Measurements from ENCODE around the gene POMT1.

POMT1 gene

DNA sequence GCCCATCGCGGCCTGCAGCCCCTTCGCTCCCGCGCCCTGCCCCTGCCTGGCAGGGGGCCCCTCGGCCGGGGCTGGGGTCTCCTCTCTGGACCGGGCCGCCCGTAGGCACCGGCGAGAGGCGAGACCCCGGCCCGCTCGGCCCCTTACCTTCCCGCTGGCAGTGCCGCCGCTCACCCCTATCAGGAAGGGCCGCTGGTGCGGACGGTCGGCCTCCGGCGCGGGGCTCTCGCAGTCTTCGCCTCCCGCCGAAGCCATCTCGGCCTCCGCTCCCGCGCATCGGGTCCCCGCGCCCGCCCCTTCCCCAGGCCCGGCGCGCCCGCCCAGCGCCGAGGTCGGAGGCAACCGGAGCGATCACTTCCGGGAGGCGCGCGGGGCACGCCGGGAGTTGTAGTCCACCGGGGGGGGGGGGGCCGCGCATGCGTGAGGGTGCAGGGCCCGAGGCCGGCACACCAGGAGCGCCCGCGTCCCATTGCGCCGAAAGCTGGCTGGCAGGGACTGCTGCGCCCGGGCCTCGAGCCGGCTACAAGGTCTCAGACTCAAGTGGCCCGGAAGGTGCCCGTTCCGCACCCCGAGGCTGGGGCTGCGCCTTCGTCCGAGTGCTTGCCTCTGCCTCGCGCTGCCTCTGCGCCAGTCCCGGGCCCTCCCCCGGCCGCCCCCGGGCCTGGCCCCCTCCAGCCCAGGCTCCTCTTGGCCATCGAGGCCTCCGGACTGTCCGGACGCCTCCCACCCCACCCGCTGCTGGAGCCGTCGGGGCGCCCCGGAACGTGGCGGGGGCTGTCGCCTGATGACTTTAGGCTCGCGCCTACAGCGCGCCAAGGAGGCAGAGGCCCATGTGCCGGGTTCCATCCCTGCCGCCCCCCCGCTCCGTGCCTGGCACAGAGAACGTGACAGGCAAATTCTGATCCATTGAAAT lies 28.5 kb downstream of the POMT1 start, which contains the start of gene UCK1 (continued):
- TF ChIP-seq, protein P1, sequence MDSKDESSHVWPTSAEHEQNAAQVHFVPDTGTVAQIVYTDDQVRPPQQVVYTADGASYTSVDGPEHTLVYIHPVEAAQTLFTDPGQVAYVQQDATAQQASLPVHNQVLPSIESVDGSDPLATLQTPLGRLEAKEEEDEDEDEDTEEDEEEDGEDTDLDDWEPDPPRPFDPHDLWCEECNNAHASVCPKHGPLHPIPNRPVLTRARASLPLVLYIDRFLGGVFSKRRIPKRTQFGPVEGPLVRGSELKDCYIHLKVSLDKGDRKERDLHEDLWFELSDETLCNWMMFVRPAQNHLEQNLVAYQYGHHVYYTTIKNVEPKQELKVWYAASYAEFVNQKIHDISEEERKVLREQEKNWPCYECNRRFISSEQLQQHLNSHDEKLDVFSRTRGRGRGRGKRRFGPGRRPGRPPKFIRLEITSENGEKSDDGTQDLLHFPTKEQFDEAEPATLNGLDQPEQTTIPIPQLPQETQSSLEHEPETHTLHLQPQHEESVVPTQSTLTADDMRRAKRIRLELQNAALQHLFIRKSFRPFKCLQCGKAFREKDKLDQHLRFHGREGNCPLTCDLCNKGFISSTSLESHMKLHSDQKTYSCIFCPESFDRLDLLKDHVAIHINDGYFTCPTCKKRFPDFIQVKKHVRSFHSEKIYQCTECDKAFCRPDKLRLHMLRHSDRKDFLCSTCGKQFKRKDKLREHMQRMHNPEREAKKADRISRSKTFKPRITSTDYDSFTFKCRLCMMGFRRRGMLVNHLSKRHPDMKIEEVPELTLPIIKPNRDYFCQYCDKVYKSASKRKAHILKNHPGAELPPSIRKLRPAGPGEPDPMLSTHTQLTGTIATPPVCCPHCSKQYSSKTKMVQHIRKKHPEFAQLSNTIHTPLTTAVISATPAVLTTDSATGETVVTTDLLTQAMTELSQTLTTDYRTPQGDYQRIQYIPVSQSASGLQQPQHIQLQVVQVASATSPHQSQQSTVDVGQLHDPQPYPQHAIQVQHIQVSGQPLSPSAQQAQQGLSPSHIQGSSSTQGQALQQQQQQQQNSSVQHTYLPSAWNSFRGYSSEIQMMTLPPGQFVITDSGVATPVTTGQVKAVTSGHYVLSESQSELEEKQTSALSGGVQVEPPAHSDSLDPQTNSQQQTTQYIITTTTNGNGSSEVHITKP (tag by site-specific recombination; IDR thresholded peaks at IDR 0.05), result no peak
- TF ChIP-seq ZNF747 (tag by site-specific recombination; IDR thresholded peaks at IDR 0.05) (no peak), YY1 (tag by site-specific recombination; IDR thresholded peaks at IDR 0.05) (no peak), ZNF626 (tag by site-specific recombination; IDR thresholded peaks at IDR 0.05) (no peak), ZNF501 (tag by site-specific recombination; IDR thresholded peaks at IDR 0.05) (no peak), ZFHX2 (tag by site-specific recombination; conservative IDR thresholded peaks at IDR 0.05) (peak; percentile 22; the same call in 1 of the 2 replicates), KLF16 (tag by site-specific recombination; IDR thresholded peaks at IDR 0.05) (no peak), ZNF132 (tag by site-specific recombination; IDR thresholded peaks at IDR 0.05; ENCODE audit: borderline replicate concordance) (no peak), ZFP41 (tag by site-specific recombination; IDR thresholded peaks at IDR 0.05; ENCODE audit: borderline replicate concordance) (no peak), ZNF266 (tag by site-specific recombination; IDR thresholded peaks at IDR 0.05; ENCODE audit: low read depth) (no peak), KLF7 (tag by site-specific recombination; IDR thresholded peaks at IDR 0.05; ENCODE audit: borderline replicate concordance) (no peak), GLIS2 (tag by site-specific recombination; IDR thresholded peaks at IDR 0.05) (peak; percentile 73; the same call in 1 of the 2 replicates), ZNF560 (tag by site-specific recombination; IDR thresholded peaks at IDR 0.05; ENCODE audit: borderline replicate concordance) (no peak), ZNF555 (tag by site-specific recombination; conservative IDR thresholded peaks at IDR 0.05) (no peak), ZNF660 (tag by site-specific recombination; IDR thresholded peaks at IDR 0.05) (0 out of 2 replicates have a peak, but pooled peaks have one; percentile 54), ZNF544 (tag by site-specific recombination; IDR thresholded peaks at IDR 0.05) (no peak), WT1 (tag by site-specific recombination; IDR thresholded peaks at IDR 0.05) (no peak)
- TF ChIP-seq, protein P2, sequence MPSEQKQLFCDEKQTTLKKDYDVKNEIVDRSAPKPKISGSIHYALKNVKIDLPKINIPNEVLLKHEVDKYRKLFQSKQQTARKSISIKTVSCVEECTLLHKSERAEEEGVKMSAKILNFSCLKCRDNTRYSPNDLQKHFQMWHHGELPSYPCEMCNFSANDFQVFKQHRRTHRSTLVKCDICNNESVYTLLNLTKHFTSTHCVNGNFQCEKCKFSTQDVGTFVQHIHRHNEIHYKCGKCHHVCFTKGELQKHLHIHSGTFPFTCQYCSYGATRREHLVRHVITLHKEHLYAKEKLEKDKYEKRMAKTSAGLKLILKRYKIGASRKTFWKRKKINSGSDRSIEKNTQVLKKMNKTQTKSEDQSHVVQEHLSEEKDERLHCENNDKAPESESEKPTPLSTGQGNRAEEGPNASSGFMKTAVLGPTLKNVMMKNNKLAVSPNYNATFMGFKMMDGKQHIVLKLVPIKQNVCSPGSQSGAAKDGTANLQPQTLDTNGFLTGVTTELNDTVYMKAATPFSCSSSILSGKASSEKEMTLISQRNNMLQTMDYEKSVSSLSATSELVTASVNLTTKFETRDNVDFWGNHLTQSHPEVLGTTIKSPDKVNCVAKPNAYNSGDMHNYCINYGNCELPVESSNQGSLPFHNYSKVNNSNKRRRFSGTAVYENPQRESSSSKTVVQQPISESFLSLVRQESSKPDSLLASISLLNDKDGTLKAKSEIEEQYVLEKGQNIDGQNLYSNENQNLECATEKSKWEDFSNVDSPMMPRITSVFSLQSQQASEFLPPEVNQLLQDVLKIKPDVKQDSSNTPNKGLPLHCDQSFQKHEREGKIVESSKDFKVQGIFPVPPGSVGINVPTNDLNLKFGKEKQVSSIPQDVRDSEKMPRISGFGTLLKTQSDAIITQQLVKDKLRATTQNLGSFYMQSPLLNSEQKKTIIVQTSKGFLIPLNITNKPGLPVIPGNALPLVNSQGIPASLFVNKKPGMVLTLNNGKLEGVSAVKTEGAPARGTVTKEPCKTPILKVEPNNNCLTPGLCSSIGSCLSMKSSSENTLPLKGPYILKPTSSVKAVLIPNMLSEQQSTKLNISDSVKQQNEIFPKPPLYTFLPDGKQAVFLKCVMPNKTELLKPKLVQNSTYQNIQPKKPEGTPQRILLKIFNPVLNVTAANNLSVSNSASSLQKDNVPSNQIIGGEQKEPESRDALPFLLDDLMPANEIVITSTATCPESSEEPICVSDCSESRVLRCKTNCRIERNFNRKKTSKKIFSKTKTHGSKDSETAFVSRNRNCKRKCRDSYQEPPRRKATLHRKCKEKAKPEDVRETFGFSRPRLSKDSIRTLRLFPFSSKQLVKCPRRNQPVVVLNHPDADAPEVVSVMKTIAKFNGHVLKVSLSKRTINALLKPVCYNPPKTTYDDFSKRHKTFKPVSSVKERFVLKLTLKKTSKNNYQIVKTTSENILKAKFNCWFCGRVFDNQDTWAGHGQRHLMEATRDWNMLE (tag by site-specific recombination; conservative IDR thresholded peaks at IDR 0.05; ENCODE audit: low read depth), result peak; percentile 49
- TF ChIP-seq, protein P3, sequence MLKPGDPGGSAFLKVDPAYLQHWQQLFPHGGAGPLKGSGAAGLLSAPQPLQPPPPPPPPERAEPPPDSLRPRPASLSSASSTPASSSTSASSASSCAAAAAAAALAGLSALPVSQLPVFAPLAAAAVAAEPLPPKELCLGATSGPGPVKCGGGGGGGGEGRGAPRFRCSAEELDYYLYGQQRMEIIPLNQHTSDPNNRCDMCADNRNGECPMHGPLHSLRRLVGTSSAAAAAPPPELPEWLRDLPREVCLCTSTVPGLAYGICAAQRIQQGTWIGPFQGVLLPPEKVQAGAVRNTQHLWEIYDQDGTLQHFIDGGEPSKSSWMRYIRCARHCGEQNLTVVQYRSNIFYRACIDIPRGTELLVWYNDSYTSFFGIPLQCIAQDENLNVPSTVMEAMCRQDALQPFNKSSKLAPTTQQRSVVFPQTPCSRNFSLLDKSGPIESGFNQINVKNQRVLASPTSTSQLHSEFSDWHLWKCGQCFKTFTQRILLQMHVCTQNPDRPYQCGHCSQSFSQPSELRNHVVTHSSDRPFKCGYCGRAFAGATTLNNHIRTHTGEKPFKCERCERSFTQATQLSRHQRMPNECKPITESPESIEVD (tag by site-specific recombination; IDR thresholded peaks at IDR 0.05), result no peak
- TF ChIP-seq, protein P4, sequence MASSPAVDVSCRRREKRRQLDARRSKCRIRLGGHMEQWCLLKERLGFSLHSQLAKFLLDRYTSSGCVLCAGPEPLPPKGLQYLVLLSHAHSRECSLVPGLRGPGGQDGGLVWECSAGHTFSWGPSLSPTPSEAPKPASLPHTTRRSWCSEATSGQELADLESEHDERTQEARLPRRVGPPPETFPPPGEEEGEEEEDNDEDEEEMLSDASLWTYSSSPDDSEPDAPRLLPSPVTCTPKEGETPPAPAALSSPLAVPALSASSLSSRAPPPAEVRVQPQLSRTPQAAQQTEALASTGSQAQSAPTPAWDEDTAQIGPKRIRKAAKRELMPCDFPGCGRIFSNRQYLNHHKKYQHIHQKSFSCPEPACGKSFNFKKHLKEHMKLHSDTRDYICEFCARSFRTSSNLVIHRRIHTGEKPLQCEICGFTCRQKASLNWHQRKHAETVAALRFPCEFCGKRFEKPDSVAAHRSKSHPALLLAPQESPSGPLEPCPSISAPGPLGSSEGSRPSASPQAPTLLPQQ (tag by site-specific recombination; IDR thresholded peaks at IDR 0.05), result peak; percentile 63
- TF ChIP-seq, protein P5, sequence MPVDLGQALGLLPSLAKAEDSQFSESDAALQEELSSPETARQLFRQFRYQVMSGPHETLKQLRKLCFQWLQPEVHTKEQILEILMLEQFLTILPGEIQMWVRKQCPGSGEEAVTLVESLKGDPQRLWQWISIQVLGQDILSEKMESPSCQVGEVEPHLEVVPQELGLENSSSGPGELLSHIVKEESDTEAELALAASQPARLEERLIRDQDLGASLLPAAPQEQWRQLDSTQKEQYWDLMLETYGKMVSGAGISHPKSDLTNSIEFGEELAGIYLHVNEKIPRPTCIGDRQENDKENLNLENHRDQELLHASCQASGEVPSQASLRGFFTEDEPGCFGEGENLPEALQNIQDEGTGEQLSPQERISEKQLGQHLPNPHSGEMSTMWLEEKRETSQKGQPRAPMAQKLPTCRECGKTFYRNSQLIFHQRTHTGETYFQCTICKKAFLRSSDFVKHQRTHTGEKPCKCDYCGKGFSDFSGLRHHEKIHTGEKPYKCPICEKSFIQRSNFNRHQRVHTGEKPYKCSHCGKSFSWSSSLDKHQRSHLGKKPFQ (tag by site-specific recombination; IDR thresholded peaks at IDR 0.05), result no peak
- TF ChIP-seq, protein P6, sequence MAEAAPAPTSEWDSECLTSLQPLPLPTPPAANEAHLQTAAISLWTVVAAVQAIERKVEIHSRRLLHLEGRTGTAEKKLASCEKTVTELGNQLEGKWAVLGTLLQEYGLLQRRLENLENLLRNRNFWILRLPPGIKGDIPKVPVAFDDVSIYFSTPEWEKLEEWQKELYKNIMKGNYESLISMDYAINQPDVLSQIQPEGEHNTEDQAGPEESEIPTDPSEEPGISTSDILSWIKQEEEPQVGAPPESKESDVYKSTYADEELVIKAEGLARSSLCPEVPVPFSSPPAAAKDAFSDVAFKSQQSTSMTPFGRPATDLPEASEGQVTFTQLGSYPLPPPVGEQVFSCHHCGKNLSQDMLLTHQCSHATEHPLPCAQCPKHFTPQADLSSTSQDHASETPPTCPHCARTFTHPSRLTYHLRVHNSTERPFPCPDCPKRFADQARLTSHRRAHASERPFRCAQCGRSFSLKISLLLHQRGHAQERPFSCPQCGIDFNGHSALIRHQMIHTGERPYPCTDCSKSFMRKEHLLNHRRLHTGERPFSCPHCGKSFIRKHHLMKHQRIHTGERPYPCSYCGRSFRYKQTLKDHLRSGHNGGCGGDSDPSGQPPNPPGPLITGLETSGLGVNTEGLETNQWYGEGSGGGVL (tag by site-specific recombination; IDR thresholded peaks at IDR 0.05), result 0 out of 2 replicates have a peak, but pooled peaks have one; percentile 19
